HL-60 (cell line): ENCODE data around the gene SGCA.

Experiments
- GABPA ChIP-seq: IDR thresholded peaks from 2 replicates; pipeline ENCODE4 v1.6.1; 2012; ENCODE audit warnings: low read depth
- POLR2AphosphoS5 ChIP-seq: IDR thresholded peaks from 2 replicates; pipeline ENCODE4 v1.6.1; 2012; ENCODE audit warnings: low read depth
- TF ChIP-seq, protein P1 (sequence below): IDR thresholded peaks from one replicate; pipeline ENCODE4 v1.5.1; 2011; ENCODE audit warnings: low read length, control low read depth, inconsistent platforms; ENCODE audit not compliant: insufficient read depth
- TF ChIP-seq, protein P2 (sequence below): IDR thresholded peaks from 2 replicates; pipeline ENCODE4 v1.6.1; 2012; ENCODE audit warnings: low read depth; ENCODE audit not compliant: insufficient replicate concordance

DNA sequence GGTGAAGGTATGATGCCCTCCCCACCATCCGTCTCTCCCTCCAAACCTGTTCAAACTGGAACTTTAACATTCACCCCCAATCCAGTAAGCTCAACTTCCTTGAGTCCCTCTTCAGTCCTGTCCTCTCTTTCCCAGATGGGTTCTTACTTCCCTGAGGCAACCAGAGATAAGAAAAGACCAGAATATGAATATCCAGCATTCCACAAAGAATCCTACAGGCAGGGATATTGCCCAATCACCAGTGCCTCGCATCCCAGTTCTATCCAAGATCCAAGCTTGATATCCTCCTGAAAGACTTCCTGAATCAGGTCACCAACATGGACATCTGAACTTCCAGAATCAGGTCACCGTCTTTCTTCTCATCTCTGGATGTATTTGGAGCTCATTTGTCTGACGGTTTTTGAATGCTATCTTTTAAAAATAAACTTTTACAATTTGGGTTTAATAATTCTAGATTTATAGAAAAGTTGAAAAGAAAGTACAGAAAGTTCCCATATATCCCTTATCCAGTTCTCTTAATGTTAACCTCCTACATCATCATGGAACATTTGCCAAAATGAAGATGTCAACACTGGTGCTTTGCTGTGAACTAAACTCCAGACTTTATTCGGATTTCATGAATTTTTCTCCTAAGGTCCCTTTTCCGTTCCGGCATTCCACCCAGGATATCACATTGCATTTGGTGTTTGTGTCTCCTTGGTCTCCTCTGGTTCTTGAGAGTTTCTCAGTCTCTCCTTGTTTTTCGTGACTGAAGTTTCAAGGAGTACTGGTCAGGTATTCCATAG is 49.4 kb downstream of the SGCA start:
- TF ChIP-seq POLR2AphosphoS5 (no peak), GABPA (no peak)
- TF ChIP-seq, protein P1, sequence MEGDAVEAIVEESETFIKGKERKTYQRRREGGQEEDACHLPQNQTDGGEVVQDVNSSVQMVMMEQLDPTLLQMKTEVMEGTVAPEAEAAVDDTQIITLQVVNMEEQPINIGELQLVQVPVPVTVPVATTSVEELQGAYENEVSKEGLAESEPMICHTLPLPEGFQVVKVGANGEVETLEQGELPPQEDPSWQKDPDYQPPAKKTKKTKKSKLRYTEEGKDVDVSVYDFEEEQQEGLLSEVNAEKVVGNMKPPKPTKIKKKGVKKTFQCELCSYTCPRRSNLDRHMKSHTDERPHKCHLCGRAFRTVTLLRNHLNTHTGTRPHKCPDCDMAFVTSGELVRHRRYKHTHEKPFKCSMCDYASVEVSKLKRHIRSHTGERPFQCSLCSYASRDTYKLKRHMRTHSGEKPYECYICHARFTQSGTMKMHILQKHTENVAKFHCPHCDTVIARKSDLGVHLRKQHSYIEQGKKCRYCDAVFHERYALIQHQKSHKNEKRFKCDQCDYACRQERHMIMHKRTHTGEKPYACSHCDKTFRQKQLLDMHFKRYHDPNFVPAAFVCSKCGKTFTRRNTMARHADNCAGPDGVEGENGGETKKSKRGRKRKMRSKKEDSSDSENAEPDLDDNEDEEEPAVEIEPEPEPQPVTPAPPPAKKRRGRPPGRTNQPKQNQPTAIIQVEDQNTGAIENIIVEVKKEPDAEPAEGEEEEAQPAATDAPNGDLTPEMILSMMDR = no peak
- TF ChIP-seq, protein P2, sequence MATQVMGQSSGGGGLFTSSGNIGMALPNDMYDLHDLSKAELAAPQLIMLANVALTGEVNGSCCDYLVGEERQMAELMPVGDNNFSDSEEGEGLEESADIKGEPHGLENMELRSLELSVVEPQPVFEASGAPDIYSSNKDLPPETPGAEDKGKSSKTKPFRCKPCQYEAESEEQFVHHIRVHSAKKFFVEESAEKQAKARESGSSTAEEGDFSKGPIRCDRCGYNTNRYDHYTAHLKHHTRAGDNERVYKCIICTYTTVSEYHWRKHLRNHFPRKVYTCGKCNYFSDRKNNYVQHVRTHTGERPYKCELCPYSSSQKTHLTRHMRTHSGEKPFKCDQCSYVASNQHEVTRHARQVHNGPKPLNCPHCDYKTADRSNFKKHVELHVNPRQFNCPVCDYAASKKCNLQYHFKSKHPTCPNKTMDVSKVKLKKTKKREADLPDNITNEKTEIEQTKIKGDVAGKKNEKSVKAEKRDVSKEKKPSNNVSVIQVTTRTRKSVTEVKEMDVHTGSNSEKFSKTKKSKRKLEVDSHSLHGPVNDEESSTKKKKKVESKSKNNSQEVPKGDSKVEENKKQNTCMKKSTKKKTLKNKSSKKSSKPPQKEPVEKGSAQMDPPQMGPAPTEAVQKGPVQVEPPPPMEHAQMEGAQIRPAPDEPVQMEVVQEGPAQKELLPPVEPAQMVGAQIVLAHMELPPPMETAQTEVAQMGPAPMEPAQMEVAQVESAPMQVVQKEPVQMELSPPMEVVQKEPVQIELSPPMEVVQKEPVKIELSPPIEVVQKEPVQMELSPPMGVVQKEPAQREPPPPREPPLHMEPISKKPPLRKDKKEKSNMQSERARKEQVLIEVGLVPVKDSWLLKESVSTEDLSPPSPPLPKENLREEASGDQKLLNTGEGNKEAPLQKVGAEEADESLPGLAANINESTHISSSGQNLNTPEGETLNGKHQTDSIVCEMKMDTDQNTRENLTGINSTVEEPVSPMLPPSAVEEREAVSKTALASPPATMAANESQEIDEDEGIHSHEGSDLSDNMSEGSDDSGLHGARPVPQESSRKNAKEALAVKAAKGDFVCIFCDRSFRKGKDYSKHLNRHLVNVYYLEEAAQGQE = no peak
